ENCODE measurements around the gene LCLAT1.

The LCLAT1 gene

GRCh38 chr2:30447149-30448045, at the start of gene LCLAT1:
Gene LCLAT1 (plus strand): TSS chr2:30447246. CDS start chr2:30525591, 78,345 bp downstream.
- peak; percentile 86 for DNase-seq (ENCODE audit: low read depth)

- no peak for DNase-seq (ENCODE audit: low read depth)
Measured at GRCh38 chr2:30398084-30398873, 48.8 kb upstream of the LCLAT1 start.

GRCh38 chr2:30400151-30400954, 46.7 kb upstream of the LCLAT1 start:
- DNase-seq (ENCODE audit: low read depth), result no peak

- DNase-seq (ENCODE audit: low read depth), result no peak
Measured at GRCh38 chr2:30402441-30403182, 44.4 kb upstream of the LCLAT1 start.

GRCh38 chr2:30403592-30404312, 43.3 kb upstream of the LCLAT1 start:
- DNase-seq (ENCODE audit: low read depth), result no peak

- no peak for DNase-seq (ENCODE audit: low read depth)
Measured at GRCh38 chr2:30404319-30405259, 42.5 kb upstream of the LCLAT1 start.

- no peak for DNase-seq (ENCODE audit: low read depth)
Measured at GRCh38 chr2:30405260-30405605, 41.8 kb upstream of the LCLAT1 start.

GRCh38 chr2:30406853-30407252, 40.2 kb upstream of the LCLAT1 start:
- no peak for DNase-seq (ENCODE audit: low read depth)

- no peak for DNase-seq (ENCODE audit: low read depth)
Measured at GRCh38 chr2:30408961-30409387, 38.1 kb upstream of the LCLAT1 start.

GRCh38 chr2:30410217-30410616, 36.8 kb upstream of the LCLAT1 start:
- DNase-seq (ENCODE audit: low read depth), result no peak

- DNase-seq (ENCODE audit: low read depth), result no peak
Measured at GRCh38 chr2:30412047-30412683, 34.9 kb upstream of the LCLAT1 start.

GRCh38 chr2:30412684-30413570, 34.1 kb upstream of the LCLAT1 start:
- DNase-seq (ENCODE audit: low read depth), result no peak

GRCh38 chr2:30414961-30415360, 32.1 kb upstream of the LCLAT1 start:
- DNase-seq (ENCODE audit: low read depth), result no peak

- no peak for DNase-seq (ENCODE audit: low read depth)
Measured at GRCh38 chr2:30417253-30417652, 29.8 kb upstream of the LCLAT1 start.

GRCh38 chr2:30421026-30421603, 25.9 kb upstream of the LCLAT1 start:
- no peak for DNase-seq (ENCODE audit: low read depth)

- DNase-seq (ENCODE audit: low read depth), result peak; percentile 22
Measured at GRCh38 chr2:30421604-30422443, 25.2 kb upstream of the LCLAT1 start.

Measured in activated T-cell treated with anti-CD3 and anti-CD28 coated beads for 48 hours (primary cell).